ENCODE results near the gene ALDH9A1. TPM values are rescaled to one million over a fixed set of nuclear protein-coding genes. Genes with fewer than 3 reads are reported as not detected.

Gene ALDH9A1
- total and polyA plus RNA-seq, 12 donors, result 36.0 to 269 (median 170) TPM

DNA sequence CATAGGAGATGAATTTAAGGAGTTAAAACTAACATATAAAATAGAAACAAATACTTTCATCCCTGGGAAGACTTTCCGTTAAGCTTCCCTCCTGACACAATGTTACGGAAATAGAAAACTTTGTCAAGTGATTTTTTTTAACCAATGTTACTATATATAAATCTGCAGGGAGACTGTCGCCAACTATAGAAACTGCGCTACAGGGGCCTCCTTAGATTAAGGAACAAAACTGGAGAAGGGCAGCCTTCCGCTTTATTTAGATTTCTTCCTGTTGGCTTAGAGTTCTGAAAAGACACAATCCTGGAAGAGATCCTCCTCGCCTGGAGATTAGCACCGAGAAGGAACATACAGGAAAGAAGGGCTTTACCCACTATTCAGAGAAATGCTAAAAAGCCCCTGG, 65.9 kb downstream of the ALDH9A1 start:
- H3K4me1 ChIP-seq (replicated peaks in 1 of 2), result peaks cover 27 to 38% of the 10 kb centered on the region in 2 donors
- 10 to 39% (median 13%) methylated on average over 7 of the region's 7 CpGs for WGBS, 4 donors
- no peaks in the 10 kb centered on the region for H3K36me3 ChIP-seq (replicated peaks in 1 of 2)
- TF ChIP-seq, protein P1, sequence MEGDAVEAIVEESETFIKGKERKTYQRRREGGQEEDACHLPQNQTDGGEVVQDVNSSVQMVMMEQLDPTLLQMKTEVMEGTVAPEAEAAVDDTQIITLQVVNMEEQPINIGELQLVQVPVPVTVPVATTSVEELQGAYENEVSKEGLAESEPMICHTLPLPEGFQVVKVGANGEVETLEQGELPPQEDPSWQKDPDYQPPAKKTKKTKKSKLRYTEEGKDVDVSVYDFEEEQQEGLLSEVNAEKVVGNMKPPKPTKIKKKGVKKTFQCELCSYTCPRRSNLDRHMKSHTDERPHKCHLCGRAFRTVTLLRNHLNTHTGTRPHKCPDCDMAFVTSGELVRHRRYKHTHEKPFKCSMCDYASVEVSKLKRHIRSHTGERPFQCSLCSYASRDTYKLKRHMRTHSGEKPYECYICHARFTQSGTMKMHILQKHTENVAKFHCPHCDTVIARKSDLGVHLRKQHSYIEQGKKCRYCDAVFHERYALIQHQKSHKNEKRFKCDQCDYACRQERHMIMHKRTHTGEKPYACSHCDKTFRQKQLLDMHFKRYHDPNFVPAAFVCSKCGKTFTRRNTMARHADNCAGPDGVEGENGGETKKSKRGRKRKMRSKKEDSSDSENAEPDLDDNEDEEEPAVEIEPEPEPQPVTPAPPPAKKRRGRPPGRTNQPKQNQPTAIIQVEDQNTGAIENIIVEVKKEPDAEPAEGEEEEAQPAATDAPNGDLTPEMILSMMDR (IDR thresholded peaks at IDR 0.05), result no peak
- no peak for TF ChIP-seq POLR2A (IDR thresholded peaks at IDR 0.05)
- H3K4me3 ChIP-seq, result peak overlapping the region in 3 of 4 donors; percentile 31 to 84 (median 83)
- H3K27ac ChIP-seq, result peak overlapping the region; percentile 87 to 97 (median 94)
- H3K27me3 ChIP-seq, result no peaks in the 10 kb centered on the region
- intact Hi-C loops (cut with DNase I), result loop anchor here (10.0 kb wide), 2 partner anchors 52 to 62 kb away; partner anchors contain the start of gene ALDH9A1 (in 1 of the 2)
- H3K9me3 ChIP-seq (replicated peaks in 1 of 3), result no peaks in the 10 kb centered on the region
- DNase-seq, result peak in 1 of 7 donors; percentile 13

DNA sequence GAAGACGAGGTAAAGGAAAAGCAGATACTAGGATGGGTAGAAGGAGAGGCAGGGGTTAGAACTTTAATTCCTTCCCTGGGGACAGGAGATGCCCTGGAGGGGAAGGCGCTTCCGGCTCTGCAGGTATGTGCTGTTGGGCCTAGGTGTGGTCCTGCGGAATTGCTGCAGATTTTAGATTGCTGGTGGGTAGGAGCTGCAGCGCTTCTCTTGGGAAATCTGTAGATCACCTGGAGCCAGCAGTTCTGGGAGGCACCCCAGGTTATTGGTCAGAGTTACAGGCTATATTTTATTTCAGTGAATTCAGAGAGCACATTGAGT, 66.3 kb downstream of the ALDH9A1 start:
- 8 to 22% (median 15%) methylated on average over 5 of the region's 5 CpGs for WGBS, 4 donors

DNA sequence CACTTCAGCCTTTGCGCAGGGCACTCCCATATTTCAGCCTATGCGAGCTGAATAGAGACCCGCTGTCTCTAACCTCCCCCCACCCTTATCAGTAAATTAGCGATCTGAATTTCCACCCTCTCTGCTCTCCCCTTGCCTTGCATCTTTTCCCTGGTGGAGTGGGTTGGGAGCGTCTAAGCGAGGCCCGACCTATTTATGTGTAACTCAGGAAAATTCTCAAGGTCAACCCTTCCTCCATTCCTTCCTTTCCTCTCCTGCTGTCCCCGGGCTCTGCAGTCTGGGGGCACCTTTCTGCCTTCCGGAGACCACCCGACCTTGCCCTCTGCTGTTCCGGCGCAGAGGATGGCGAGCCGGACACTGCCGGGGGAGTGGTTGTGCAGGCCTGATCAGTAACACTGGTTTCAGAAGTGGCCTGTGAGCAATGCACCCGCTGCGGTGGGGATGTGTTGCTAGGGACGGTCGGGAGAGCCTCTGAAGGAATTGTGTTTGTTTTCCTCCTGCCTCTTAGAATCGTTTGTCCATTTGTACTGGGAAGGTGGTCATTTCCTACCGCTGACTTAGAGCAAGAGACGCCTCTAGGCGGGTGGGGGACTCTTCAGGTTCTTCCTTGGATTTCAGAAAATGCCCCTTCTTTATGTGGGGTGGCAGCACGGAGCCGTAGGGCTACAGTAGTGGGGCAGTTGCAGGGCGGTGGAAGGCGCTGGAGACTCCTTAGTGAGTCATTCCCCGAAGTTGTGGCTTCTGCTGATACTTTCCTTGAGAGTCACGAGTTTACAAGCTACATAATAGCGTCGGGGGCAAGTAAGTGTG, 66.8 kb downstream of the ALDH9A1 start:
- H3K27me3 ChIP-seq, result no peaks in the 10 kb centered on the region
- H3K9me3 ChIP-seq (replicated peaks in 1 of 3), result no peaks in the 10 kb centered on the region
- TF ChIP-seq, protein P1 (IDR thresholded peaks at IDR 0.05), result peak in 2 of 6 experiments; percentile 3 to 8
- peak; percentile 35 to 70 for TF ChIP-seq POLR2A (IDR thresholded peaks at IDR 0.05)
- H3K27ac ChIP-seq, result peak overlapping the region; percentile 87 to 97 (median 94)
- no peaks in the 10 kb centered on the region for H3K36me3 ChIP-seq (replicated peaks in 1 of 2)
- peak overlapping the region; percentile 70 to 98 (median 84) for H3K4me3 ChIP-seq
- WGBS, 4 donors, result 0% methylated on average over 28 to 31 of the region's 31 CpGs
- intact Hi-C loops (cut with DNase I), result loop anchor here (10.0 kb wide), 2 partner anchors 53 to 63 kb away; partner anchors contain the start of gene ALDH9A1 (in 1 of the 2)
- peak; percentile 53 to 77 (median 73) for DNase-seq
- H3K4me1 ChIP-seq (replicated peaks in 1 of 2), result peaks cover 19 to 29% of the 10 kb centered on the region in 2 donors

More for the DNA sequence above, 66.3 kb downstream of the ALDH9A1 start:
- H3K9me3 ChIP-seq (replicated peaks in 1 of 3), result no peaks in the 10 kb centered on the region
- no peaks in the 10 kb centered on the region for H3K27me3 ChIP-seq
- no peak for DNase-seq
- TF ChIP-seq, protein P1 (IDR thresholded peaks at IDR 0.05), result no peak
- TF ChIP-seq POLR2A (IDR thresholded peaks at IDR 0.05), result no peak
- H3K4me1 ChIP-seq (replicated peaks in 1 of 2), result peaks cover 23 to 35% of the 10 kb centered on the region in 2 donors
- peak overlapping the region in 3 of 4 donors; percentile 70 to 84 (median 83) for H3K4me3 ChIP-seq
- peak overlapping the region; percentile 87 to 97 (median 94) for H3K27ac ChIP-seq
- H3K36me3 ChIP-seq (replicated peaks in 1 of 2), result no peaks in the 10 kb centered on the region
- intact Hi-C loops (cut with DNase I), result loop anchor here (10.0 kb wide), 2 partner anchors 53 to 63 kb away; partner anchors contain the start of gene ALDH9A1 (in 1 of the 2)

DNA sequence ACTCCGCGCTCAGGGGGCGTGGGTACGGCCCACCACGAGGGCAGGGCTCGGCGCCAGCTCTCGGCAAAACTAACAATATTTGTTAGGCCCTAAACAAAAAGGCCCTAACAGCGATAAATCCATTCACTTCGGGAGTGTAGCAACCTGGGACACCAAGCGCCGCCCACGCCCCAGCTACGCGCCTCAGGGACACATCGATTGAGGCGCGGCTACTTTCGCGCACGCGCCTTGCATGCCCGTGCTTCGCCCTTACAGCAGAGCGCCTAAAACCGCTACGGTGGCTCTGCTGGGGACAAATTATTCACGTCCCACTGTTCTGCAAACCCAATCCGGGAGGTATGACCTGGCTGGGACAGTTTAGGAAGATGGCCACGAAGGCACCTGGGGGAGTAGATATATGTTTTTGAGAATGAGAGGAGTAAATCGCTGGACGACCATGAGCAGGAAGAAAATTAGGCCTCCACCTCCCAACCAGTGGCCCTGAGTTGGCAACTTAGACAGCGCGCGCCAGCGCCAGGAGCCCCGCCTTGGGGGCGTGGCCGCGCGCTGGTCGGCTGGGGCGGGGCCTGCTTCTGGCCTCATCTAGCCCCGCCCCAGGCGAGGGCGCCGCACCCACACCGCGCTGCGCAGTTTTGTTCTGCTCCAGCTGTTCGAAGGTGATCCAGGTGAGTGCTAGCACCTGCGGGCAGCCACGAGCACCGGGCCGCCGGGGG, 67.6 kb downstream of the ALDH9A1 start, which contains the start of gene MGST3:
Gene MGST3 (plus strand): TSS at position 606 of the 713 bp plus-strand sequence. CDS start 18,614 bp downstream, outside the sequence.
- peak within 1 kb of the TSS; percentile 87 to 97 (median 94) for H3K27ac ChIP-seq
- H3K9me3 ChIP-seq (replicated peaks in 1 of 3), result no peaks in the 10 kb centered on the region
- peak; percentile 62 to 91 for TF ChIP-seq POLR2A (IDR thresholded peaks at IDR 0.05)
- TF ChIP-seq, protein P1 (IDR thresholded peaks at IDR 0.05), result no peak
- H3K4me1 ChIP-seq (replicated peaks in 1 of 2), result peaks cover 19 to 29% of the 10 kb centered on the region in 2 donors
- WGBS, 4 donors, result 0 to 1% (median 0%) methylated on average over 17 to 56 of the region's 56 CpGs
- H3K4me3 ChIP-seq, result peak within 1 kb of the TSS; percentile 70 to 98 (median 84)
- intact Hi-C loops (cut with DNase I), result loop anchor here (10.0 kb wide), 2 partner anchors 54 to 64 kb away; partner anchors contain the start of gene ALDH9A1 (in 1 of the 2)
- no peaks in the 10 kb centered on the region for H3K27me3 ChIP-seq
- DNase-seq, result peak; percentile 95 to 98 (median 96)
- no peaks in the 10 kb centered on the region for H3K36me3 ChIP-seq (replicated peaks in 1 of 2)

Measured in adrenal gland (tissue), 12 donors.